Erythroblast (primary cell): ENCODE data around the gene TENM3.

Experiments
- GATA1 ChIP-seq: IDR thresholded peaks from 2 replicates; pipeline ENCODE4 v1.6.1; 2011; ENCODE audit warnings: low read depth, mild to moderate bottlenecking, control low read depth, low read length, moderate library complexity
- POLR2A ChIP-seq: IDR thresholded peaks from 2 replicates; pipeline ENCODE4 v1.6.1; 2011; ENCODE audit warnings: mild to moderate bottlenecking, low read length

DNA sequence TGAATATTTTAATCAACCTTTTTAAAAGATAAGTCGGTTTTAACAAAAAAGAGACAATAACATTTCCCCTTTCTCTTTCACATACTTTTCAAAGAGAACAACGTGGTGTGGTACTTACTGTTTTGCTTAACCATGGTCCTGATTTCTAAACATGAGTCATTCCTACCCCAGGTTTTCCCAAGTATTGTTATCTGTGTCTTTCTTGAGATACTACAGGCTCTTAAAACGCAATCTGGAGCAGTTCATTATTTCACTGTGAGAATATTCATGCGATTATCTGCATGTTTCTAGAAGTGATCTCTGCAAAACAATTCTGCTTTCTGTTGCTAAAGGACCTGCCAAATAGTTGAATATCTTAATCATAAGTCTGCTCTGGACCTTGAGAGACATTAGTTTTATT lies 127.3 kb downstream of the TENM3 start:
- no peak for TF ChIP-seq POLR2A
- no peak for TF ChIP-seq GATA1
